Measurements from ENCODE around the gene DOP1B. TPM values are rescaled to one million over a fixed set of nuclear protein-coding genes. Genes with fewer than 3 reads are reported as not detected.

DOP1B gene
- total and polyA plus RNA-seq, 10 of the 15 experiments (the other 5 are each of a cell fraction or from before 2014, with no cell fraction given): 1.2 to 12.2 (median 4.3) TPM

DNA sequence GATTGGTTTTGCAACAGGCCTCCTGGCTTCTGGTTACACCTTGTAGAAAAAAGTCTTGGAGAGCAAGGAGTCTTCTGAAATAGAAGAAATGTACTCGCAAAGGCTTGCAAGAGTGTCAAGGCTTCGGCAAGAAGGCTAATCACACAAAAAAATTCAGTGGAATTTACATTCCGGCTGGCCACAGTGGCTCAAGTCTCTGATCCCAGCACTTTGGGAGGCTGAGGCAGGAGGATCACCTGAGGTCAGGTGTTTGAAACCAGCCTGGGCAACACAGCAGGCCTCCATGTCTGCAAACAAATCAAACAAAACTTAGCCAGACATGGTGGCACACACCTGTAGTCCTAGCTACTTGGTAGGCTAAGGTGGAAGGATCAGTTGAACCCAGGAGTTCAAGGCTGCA is 7.7 kb upstream of the DOP1B start:
- Histone ChIP-seq H3K4me3 (no peak overlapping the region), H3K79me2 (ENCODE audit: control insufficient read depth, insufficient read depth, low read length) (no peaks in the 10 kb centered on the region), H3K36me3 (ENCODE audit: control insufficient read depth in 2 of 2, insufficient read depth in 2 of 2, low read length in 1 of 2) (no peaks in the 10 kb centered on the region), H3K4me2 (ENCODE audit: control insufficient read depth, insufficient read depth) (no peak overlapping the region), H3K27ac (ENCODE audit: control insufficient read depth, insufficient read depth) (no peak overlapping the region), H3K9me3 (replicated peaks; ENCODE audit: control insufficient read depth, insufficient read depth, low read length) (no peaks in the 10 kb centered on the region; the same call in 2 of the 3 replicates), H2AFZ (ENCODE audit: control insufficient read depth, low read depth, low read length) (no peak overlapping the region), H3K4me1 (ENCODE audit: control insufficient read depth, insufficient read depth, low read length) (peaks cover 10% of the 10 kb centered on the region), H4K20me1 (ENCODE audit: control insufficient read depth, insufficient read depth) (no peaks in the 10 kb centered on the region), H3K9ac (ENCODE audit: control insufficient read depth, insufficient read depth, low read length) (no peak overlapping the region), H3K27me3 (replicated peaks in 1 of 2; ENCODE audit: control insufficient read depth in 2 of 2, insufficient read depth in 2 of 2, low read length in 1 of 2) (no peaks in the 10 kb centered on the region)
- intact Hi-C loops (cut with micrococcal nuclease; ENCODE audit: unreplicated experiment) (loop anchor here (10.0 kb wide), 1 partner anchor 776 kb away; no protein-coding TSS in a partner anchor), in situ Hi-C loops (cut with MboI) (no loop called here)
- 88% methylated on average over 3 of the region's 3 CpGs for WGBS (ENCODE audit: insufficient coverage, insufficient replicate concordance, low lambda C conversion rate, missing lambda C conversion rate)
- no peak for ATAC-seq
- SMC1A ChIA-PET (ENCODE audit: uncharacterized antibody, unreplicated experiment): interaction anchor here (0.8 to 1.8 kb wide), 2 partner anchors 10 to 30 kb away, joined by 3 to 5 read pairs; no protein-coding TSS in a partner anchor
- POLR2A ChIA-PET: interaction anchor here (1.1 kb wide), 1 partner anchor 181 kb away, joined by 5 read pairs; no protein-coding TSS in a partner anchor
- no peak for FAIRE-seq
- RAD21 ChIA-PET (ENCODE audit: unreplicated experiment): no interaction called here
- DNase-seq (ENCODE audit: low read depth, low spot score): no peak
- TF ChIP-seq JUND (IDR thresholded peaks at IDR 0.05; ENCODE audit: low read depth, low read length) (no peak), EZH2 (IDR thresholded peaks at IDR 0.05; ENCODE audit: borderline replicate concordance, control insufficient read depth, low read depth, low read length) (no peak), MEF2A (IDR thresholded peaks at IDR 0.05; ENCODE audit: insufficient read depth, low read depth, low read length) (no peak), SREBF2 (IDR thresholded peaks at IDR 0.05; ENCODE audit: low read length) (no peak), ZBED1 (IDR thresholded peaks at IDR 0.05; ENCODE audit: borderline replicate concordance) (no peak), ESRRA (IDR thresholded peaks at IDR 0.05; ENCODE audit: low read length) (no peak), POLR2A (IDR thresholded peaks at IDR 0.05; ENCODE audit: low read depth, low read length) (no peak), RELA (IDR thresholded peaks at IDR 0.05; ENCODE audit: borderline replicate concordance, partially characterized antibody) (no peak), GATAD2B (conservative IDR thresholded peaks at IDR 0.05; ENCODE audit: low read depth) (no peak)
- TF ChIP-seq, protein P1, sequence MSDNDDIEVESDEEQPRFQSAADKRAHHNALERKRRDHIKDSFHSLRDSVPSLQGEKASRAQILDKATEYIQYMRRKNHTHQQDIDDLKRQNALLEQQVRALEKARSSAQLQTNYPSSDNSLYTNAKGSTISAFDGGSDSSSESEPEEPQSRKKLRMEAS (IDR thresholded peaks at IDR 0.05; ENCODE audit: low read depth, low read length): no peak
- TF ChIP-seq, protein P2, sequence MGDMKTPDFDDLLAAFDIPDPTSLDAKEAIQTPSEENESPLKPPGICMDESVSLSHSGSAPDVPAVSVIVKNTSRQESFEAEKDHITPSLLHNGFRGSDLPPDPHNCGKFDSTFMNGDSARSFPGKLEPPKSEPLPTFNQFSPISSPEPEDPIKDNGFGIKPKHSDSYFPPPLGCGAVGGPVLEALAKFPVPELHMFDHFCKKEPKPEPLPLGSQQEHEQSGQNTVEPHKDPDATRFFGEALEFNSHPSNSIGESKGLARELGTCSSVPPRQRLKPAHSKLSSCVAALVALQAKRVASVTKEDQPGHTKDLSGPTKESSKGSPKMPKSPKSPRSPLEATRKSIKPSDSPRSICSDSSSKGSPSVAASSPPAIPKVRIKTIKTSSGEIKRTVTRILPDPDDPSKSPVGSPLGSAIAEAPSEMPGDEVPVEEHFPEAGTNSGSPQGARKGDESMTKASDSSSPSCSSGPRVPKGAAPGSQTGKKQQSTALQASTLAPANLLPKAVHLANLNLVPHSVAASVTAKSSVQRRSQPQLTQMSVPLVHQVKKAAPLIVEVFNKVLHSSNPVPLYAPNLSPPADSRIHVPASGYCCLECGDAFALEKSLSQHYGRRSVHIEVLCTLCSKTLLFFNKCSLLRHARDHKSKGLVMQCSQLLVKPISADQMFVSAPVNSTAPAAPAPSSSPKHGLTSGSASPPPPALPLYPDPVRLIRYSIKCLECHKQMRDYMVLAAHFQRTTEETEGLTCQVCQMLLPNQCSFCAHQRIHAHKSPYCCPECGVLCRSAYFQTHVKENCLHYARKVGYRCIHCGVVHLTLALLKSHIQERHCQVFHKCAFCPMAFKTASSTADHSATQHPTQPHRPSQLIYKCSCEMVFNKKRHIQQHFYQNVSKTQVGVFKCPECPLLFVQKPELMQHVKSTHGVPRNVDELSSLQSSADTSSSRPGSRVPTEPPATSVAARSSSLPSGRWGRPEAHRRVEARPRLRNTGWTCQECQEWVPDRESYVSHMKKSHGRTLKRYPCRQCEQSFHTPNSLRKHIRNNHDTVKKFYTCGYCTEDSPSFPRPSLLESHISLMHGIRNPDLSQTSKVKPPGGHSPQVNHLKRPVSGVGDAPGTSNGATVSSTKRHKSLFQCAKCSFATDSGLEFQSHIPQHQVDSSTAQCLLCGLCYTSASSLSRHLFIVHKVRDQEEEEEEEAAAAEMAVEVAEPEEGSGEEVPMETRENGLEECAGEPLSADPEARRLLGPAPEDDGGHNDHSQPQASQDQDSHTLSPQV (IDR thresholded peaks at IDR 0.05): no peak
- CTCF ChIA-PET: interaction anchor here (1.1 to 8.9 kb wide), 4 partner anchors 10 to 189 kb away, joined by 3 to 77 read pairs (median 34); no protein-coding TSS in a partner anchor
- BruUV-seq (replicated peaks): no TSS peak
